Stimulated activated CD4-positive, alpha-beta T cell treated with anti-CD3 and anti-CD28 coated beads, Interleukin-1b, Interleukin-23, amount 100 ng/mL, for 4 hours (primary cell): ENCODE measurements around the gene C6orf62.
"Not testable (repeated sequence)": the region's sequence is repeated elsewhere in the genome, so short reads cannot be mapped to it uniquely, and the experiment has no call there.

Experiments
- DNase-seq, 2 donors: peaks; one replicate each; pipeline ENCODE4 v3.0.0-alpha.2; 2020; ENCODE audit warnings: low read depth in 2 of 2

C6orf62 gene

GRCh38 chr6:24668066-24668996 is 50.6 kb downstream of the C6orf62 start:
- DNase-seq, result not testable (repeated sequence)

DNA sequence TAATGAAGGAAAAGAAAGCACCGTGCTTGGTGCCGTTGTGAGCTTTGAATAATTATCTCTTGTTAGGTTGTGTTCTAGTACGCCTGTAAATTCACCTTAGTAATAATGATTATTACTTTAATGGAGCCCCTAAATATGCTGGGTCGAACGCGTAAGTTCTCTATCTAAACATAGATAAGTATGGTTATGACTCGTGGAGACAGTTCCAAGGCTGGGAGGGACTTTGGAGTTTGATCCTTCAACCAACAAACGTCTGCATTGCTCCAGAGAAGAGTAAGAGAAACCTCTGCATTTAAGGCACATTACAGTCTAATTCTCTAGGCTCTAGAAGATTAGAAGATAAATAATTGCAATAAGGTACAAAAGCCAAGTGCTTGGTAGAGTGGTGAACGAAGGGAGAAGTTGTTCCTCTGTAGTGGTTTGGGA is 51.6 kb downstream of the C6orf62 start:
- peak in 1 of 2 donors; percentile 7 for DNase-seq

GRCh38 chr6:24666641-24667377 is 52.1 kb downstream of the C6orf62 start, which contains the start of the genes ACOT13 and TDP2:
ACOT13 (plus strand) TSS chr6:24667077; CDS start chr6:24667264, 187 bp downstream.
TDP2 (minus strand) TSS chr6:24666899; CDS start chr6:24666862, 37 bp downstream.
- DNase-seq, result peak; percentile 91 to 92

DNA sequence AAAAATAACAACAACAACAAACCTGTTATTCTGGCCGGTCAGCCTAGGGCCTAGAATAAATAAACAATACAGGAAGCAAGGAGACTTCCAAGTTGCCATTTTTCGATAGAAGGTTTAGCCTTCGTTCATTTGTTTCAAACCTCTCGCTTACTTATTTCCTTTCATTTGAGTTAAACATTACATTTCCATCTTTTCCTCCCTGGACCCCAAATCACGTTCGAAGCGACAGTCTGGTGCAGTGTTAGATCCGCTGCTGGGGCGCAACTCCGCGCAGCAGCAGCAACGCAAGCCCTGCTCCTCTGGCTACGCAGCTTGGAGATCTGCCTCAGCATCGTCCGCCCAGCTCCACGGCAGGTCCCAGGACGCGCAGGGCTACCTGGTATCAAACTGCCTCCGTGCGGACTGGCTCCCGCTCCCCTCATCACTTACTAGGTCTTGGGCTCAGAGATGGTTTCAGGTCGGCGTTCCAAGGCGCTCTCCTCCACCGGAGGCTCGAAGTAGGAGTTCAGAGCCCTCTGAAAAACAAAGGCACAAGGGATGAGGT is 52.8 kb downstream of the C6orf62 start:
- peak in 1 of 2 donors; percentile 28 for DNase-seq

DNA sequence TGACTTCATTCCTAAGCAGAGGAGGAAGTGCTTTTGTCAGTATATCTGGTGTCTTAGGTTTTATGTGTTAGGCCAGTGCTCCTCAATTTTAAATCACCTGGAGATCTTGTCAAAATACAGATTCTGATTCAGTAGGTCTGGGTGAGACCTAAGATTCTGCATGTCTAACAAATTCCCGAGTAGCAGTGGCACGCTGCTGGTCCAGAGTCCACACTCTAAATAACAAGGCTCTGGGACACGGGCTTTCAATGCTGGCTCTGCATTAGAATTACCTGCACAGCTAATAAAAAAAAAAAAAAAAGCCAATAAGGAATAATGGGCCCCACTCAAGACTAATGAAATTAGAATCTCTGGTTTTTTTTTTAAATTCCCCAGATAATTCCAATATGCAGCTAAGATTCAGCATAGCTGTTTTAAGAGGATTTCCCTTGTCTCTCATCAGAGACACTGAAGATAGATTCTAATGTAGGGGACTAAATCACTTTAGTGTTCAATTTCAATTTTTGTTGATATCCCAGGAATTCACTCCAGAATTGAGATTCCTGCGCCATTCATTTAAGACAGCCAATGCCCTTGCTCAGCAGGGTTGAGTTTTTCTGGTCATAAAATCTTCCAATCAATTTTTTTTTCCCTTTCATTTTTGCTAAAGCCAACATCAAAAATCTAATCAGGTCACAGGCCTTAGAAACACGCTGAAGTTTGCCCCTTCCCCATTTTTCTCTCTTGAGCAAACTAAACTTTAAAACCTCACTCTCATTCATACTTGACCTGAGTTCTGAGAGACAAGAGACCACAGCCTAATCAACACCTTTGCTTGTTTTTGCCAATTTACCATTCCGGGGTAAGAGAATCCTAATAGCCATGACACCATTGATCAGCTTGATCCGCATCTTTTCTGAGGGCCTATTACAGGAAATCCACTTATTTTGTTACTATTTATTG is 54.6 kb downstream of the C6orf62 start:
- DNase-seq, result no peak

- no peak for DNase-seq
These were observed 55.8 kb downstream of the C6orf62 start for GRCh38 chr6:24663189-24663588.

DNA sequence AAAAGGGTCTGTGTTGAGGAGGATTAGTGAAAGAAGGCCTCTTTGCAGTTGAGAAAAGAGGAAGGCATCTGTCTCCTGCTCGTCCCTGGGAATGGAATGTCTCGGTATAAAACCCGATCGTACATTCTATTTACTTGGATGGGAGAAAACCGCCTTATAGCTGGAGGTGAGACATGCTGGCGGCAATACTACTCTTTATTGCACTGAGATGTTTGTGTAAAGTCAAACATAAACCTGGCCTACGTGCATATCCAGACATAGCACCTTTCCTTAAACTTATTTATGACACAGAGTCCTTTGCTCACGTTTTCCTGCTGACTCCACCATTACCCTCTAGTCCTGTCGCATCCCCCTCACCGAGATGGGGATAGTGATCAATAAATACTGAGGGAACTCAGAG is 56.7 kb downstream of the C6orf62 start:
- DNase-seq, result no peak

DNA sequence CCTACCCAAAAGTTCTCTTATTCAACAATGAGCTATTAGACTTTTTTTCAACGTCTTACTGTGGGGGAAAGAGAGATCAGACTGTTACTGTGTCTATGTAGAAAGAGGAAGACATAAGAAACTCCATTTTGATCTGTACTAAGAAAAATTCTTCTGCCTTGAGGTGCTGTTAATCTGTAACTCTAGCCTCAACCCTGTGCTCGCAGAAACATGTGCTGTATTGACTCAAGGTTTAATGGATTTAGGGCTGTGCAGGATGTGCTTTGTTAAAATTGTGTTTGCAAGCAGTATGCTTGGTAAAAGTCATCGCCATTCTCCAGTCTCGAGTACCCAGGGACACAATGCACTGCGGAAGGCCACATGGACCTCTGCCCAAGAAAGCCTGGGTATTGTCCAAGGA is 57.2 kb downstream of the C6orf62 start:
- DNase-seq, result not testable (repeated sequence)

- DNase-seq, result no peak
These were observed 58.8 kb downstream of the C6orf62 start for GRCh38 chr6:24660105-24660504.

- DNase-seq, result no peak
These were observed 59.4 kb downstream of the C6orf62 start for GRCh38 chr6:24659561-24659960.

DNA sequence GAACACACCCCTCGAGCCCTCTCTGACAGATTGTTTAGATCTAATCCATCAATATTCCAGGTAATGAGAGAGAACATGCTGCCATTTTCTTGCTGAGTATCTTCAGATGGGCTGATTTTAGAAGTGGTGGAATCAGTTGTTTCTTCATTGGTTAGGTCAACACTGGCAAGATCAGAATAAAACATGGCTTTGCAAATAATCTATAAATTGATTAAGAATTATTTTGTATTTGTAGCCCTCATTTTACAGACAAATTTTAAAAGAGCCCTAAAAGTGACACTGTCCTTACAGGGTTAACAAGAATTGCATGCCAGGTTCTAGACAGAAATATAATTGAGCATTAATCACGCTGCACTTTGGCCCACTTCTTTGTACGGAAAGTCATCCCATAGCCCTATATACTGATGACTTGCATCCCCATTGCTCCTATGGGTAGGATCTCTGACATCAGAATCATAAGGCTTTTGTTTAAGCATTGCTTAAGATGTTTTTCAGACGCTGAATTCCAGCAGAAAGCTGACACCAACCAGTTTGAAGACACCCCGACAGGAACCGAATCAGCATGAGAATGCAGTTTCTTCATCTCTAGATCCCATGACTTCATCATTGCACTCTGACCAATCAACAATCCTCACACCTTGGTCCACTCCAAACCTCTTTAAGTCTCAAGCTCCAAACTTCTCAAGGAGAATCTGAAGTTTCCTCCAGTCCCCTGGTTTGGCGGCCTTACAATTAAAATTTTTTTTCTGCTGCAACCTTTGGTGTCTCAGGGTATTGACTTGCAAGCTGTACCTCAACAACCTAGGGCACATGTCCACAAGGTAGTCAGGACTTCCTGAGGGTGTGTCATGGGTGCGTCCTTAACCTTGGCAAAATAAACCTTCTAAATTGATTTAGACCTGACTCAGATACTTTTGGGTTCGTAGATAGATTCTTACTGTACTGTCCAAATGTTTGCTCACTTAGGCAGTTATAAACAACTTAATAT is 60.1 kb downstream of the C6orf62 start:
- DNase-seq, result no peak

GRCh38 chr6:24655215-24655614 is 63.7 kb downstream of the C6orf62 start:
- no peak for DNase-seq
